ENCODE measurements around the gene GPR162. TPM values are rescaled to one million over a fixed set of nuclear protein-coding genes. Genes with fewer than 3 reads are reported as not detected.

The GPR162 gene
- total and polyA plus RNA-seq, 11 donors, result 1.8 to 7.7 (median 3.0) TPM

- ATAC-seq (peak; percentile 75 to 81 (median 78)), DNase-seq (peak; percentile 94 to 98 (median 96))
- intact Hi-C loops (cut with DNase I), result no loop called here
- Histone ChIP-seq H3K9me3 (no peaks in the 10 kb centered on the region), H3K27me3 (no peaks in the 10 kb centered on the region), H3K4me3 (peak within 1 kb of the TSS; percentile 50 to 83 (median 72)), H3K36me3 (peaks cover 0 to 47% (median 36%) of the 10 kb centered on the region in 9 donors), H3K4me1 (peaks cover 0 to 22% (median 14%) of the 10 kb centered on the region in 12 donors), H3K27ac (peak within 1 kb of the TSS; percentile 64 to 99 (median 94))
- WGBS, 4 donors, result 0 to 1% (median 0%) methylated on average over 33 to 37 of the region's 37 CpGs
- TF ChIP-seq CTCF (IDR thresholded peaks at IDR 0.05), result no peak
- peak; percentile 83 to 86 for TF ChIP-seq POLR2A (IDR thresholded peaks at IDR 0.05)
Measured at GRCh38 chr12:6851153-6851920, 29.7 kb downstream of the GPR162 start, which contains the start of gene CDCA3. Gene CDCA3, minus strand, starts transcription at chr12:6851286. Its CDS starts 334 bp downstream, at chr12:6850952.

GRCh38 chr12:6851921-6852650 lies 30.5 kb downstream of the GPR162 start, which contains the start of gene USP5:
Gene USP5, plus strand, starts transcription at chr12:6852150. Its CDS starts 30 bp downstream, at chr12:6852180.
- peak; percentile 99 to 100 (median 100) for DNase-seq
- Histone ChIP-seq H3K9me3 (no peaks in the 10 kb centered on the region), H3K36me3 (peaks cover 0 to 47% (median 36%) of the 10 kb centered on the region in 9 donors), H3K4me1 (peaks cover 0 to 22% (median 14%) of the 10 kb centered on the region in 12 donors), H3K4me3 (peak within 1 kb of the TSS; percentile 50 to 83 (median 72)), H3K27me3 (no peaks in the 10 kb centered on the region), H3K27ac (peak within 1 kb of the TSS; percentile 64 to 99 (median 94))
- TF ChIP-seq POLR2A (IDR thresholded peaks at IDR 0.05) (peak in 1 of 2 donors; percentile 45), CTCF (IDR thresholded peaks at IDR 0.05) (peak in 3 of 12 donors; percentile 10 to 32 (median 27))
- WGBS, 4 donors, result 0 to 1% (median 0%) methylated on average over 30 to 65 of the region's 65 CpGs
- intact Hi-C loops (cut with DNase I), result loop anchor here in 1 of 10 donors (1.0 kb wide), 1 partner anchor 14 kb away; no protein-coding TSS in a partner anchor
- ATAC-seq, result peak; percentile 90 to 94 (median 92)

- Histone ChIP-seq H3K27ac (peak overlapping the region in 10 of 12 donors; percentile 30 to 99 (median 73)), H3K9me3 (no peaks in the 10 kb centered on the region), H3K4me3 (peak overlapping the region in 11 of 12 donors; percentile 50 to 83 (median 73)), H3K27me3 (no peaks in the 10 kb centered on the region), H3K4me1 (peaks cover 0 to 22% (median 14%) of the 10 kb centered on the region in 12 donors), H3K36me3 (peaks cover 0 to 47% (median 36%) of the 10 kb centered on the region in 9 donors)
- intact Hi-C loops (cut with DNase I), result loop anchor here in 1 of 10 donors (1.0 kb wide), 1 partner anchor 13 kb away; no protein-coding TSS in a partner anchor
- no peak for DNase-seq
- WGBS, 4 donors, result 2 to 4% (median 4%) methylated on average over 17 to 18 of the region's 18 CpGs
- TF ChIP-seq POLR2A (IDR thresholded peaks at IDR 0.05), result no peak
- no peak for TF ChIP-seq CTCF (IDR thresholded peaks at IDR 0.05)
- no peak for ATAC-seq
Measured at GRCh38 chr12:6852651-6853354, 31.2 kb downstream of the GPR162 start.

Measured in heart left ventricle (tissue), 16 donors.